ENCODE data around the gene ZNF280D. TPM values are rescaled to one million over a fixed set of nuclear protein-coding genes. Genes with fewer than 3 reads are reported as not detected.

Gene ZNF280D
- total and polyA plus RNA-seq, 2 of the 13 experiments (the other 11 are each of a cell fraction or from before 2014, with no cell fraction given), result 7.1 to 11.9 TPM

- Histone ChIP-seq H3K9me3 (ENCODE audit: low read length) (no peaks in the 10 kb centered on the region), H3K4me1 (ENCODE audit: insufficient read depth, low read length) (no peaks in the 10 kb centered on the region), H4K20me1 (ENCODE audit: insufficient read depth, low read length) (no peaks in the 10 kb centered on the region), H3K4me3 (replicated peaks in 1 of 3; ENCODE audit: insufficient read depth in 1 of 3, low read depth in 2 of 3, low read length in 3 of 3) (no peak overlapping the region), H2AFZ (ENCODE audit: low read length) (no peak overlapping the region), H3K79me2 (ENCODE audit: insufficient read depth, low read length) (no peaks in the 10 kb centered on the region), H3K9ac (ENCODE audit: insufficient read depth, low read depth, low read length) (no peak overlapping the region), H3K27me3 (ENCODE audit: control insufficient read depth in 1 of 2, insufficient read depth in 2 of 2, low read length in 2 of 2) (no peaks in the 10 kb centered on the region), H3K4me2 (ENCODE audit: low read depth, low read length) (no peak overlapping the region), H3K27ac (ENCODE audit: extremely low read length, insufficient read depth, low read length) (no peak overlapping the region), H3K36me3 (replicated peaks in 1 of 2; ENCODE audit: control insufficient read depth in 1 of 2, insufficient read depth in 2 of 2, low read length in 2 of 2) (peaks cover 0 to 5% of the 10 kb centered on the region in 2 experiments; a peak in 2 of 5 replicates)
- FAIRE-seq (no peak), ATAC-seq (no peak), DNase-seq (ENCODE audit: low spot score) (no peak)
- BruUV-seq (replicated peaks), result no TSS peak
- POLR2A ChIA-PET, result no interaction called here
- TF ChIP-seq MTA3 (CRISPR knock-in tag; IDR thresholded peaks at IDR 0.05), result no peak
- no peak for TF ChIP-seq ZEB1 (IDR thresholded peaks at IDR 0.05; ENCODE audit: insufficient replicate concordance, low read depth)
- TF ChIP-seq HOXD1 (CRISPR knock-in tag; IDR thresholded peaks at IDR 0.05), result no peak
- no peak for TF ChIP-seq ZNF678 (CRISPR knock-in tag; IDR thresholded peaks at IDR 0.05)
- TF ChIP-seq SMAD1 (CRISPR knock-in tag; IDR thresholded peaks at IDR 0.05; ENCODE audit: borderline replicate concordance, low read depth), result no peak
- no peak for TF ChIP-seq MZF1 (CRISPR knock-in tag; IDR thresholded peaks at IDR 0.05; ENCODE audit: borderline replicate concordance)
- no peak for TF ChIP-seq ZNF747 (CRISPR knock-in tag; IDR thresholded peaks at IDR 0.05; ENCODE audit: borderline replicate concordance)
- TF ChIP-seq ZNF317 (CRISPR knock-in tag; IDR thresholded peaks at IDR 0.05), result no peak
- TF ChIP-seq ATRX (CRISPR knock-in tag; IDR thresholded peaks at IDR 0.05; ENCODE audit: borderline replicate concordance), result no peak
- TF ChIP-seq ZNF569 (CRISPR knock-in tag; IDR thresholded peaks at IDR 0.05; ENCODE audit: borderline replicate concordance), result no peak
- TF ChIP-seq HMG20A (CRISPR knock-in tag; IDR thresholded peaks at IDR 0.05; ENCODE audit: borderline replicate concordance), result no peak
- TF ChIP-seq, protein P1, sequence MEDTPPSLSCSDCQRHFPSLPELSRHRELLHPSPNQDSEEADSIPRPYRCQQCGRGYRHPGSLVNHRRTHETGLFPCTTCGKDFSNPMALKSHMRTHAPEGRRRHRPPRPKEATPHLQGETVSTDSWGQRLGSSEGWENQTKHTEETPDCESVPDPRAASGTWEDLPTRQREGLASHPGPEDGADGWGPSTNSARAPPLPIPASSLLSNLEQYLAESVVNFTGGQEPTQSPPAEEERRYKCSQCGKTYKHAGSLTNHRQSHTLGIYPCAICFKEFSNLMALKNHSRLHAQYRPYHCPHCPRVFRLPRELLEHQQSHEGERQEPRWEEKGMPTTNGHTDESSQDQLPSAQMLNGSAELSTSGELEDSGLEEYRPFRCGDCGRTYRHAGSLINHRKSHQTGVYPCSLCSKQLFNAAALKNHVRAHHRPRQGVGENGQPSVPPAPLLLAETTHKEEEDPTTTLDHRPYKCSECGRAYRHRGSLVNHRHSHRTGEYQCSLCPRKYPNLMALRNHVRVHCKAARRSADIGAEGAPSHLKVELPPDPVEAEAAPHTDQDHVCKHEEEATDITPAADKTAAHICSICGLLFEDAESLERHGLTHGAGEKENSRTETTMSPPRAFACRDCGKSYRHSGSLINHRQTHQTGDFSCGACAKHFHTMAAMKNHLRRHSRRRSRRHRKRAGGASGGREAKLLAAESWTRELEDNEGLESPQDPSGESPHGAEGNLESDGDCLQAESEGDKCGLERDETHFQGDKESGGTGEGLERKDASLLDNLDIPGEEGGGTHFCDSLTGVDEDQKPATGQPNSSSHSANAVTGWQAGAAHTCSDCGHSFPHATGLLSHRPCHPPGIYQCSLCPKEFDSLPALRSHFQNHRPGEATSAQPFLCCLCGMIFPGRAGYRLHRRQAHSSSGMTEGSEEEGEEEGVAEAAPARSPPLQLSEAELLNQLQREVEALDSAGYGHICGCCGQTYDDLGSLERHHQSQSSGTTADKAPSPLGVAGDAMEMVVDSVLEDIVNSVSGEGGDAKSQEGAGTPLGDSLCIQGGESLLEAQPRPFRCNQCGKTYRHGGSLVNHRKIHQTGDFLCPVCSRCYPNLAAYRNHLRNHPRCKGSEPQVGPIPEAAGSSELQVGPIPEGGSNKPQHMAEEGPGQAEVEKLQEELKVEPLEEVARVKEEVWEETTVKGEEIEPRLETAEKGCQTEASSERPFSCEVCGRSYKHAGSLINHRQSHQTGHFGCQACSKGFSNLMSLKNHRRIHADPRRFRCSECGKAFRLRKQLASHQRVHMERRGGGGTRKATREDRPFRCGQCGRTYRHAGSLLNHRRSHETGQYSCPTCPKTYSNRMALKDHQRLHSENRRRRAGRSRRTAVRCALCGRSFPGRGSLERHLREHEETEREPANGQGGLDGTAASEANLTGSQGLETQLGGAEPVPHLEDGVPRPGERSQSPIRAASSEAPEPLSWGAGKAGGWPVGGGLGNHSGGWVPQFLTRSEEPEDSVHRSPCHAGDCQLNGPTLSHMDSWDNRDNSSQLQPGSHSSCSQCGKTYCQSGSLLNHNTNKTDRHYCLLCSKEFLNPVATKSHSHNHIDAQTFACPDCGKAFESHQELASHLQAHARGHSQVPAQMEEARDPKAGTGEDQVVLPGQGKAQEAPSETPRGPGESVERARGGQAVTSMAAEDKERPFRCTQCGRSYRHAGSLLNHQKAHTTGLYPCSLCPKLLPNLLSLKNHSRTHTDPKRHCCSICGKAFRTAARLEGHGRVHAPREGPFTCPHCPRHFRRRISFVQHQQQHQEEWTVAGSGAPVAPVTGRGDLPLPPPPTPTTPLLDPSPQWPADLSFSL (CRISPR knock-in tag; IDR thresholded peaks at IDR 0.05), result no peak
- TF ChIP-seq ZNF160 (CRISPR knock-in tag; IDR thresholded peaks at IDR 0.05), result no peak
- intact Hi-C loops (cut with micrococcal nuclease; ENCODE audit: unreplicated experiment), result no loop called here
- in situ Hi-C loops (cut with HindIII; ENCODE audit: extremely low pct_ligation_motif_present, low pct_unique_long_range_greater_than_20kb), result no loop called here
- 88% methylated on average over 3 of the region's 3 CpGs for WGBS (ENCODE audit: low lambda C conversion rate)
- CTCF ChIA-PET (ENCODE audit: low intra/inter-chr PET ratio, low total read pairs), result no interaction called here
Observed at GRCh38 chr15:56693761-56694160, 39.5 kb downstream of the ZNF280D start.
